Endothelial cell of umbilical vein (primary cell): Measurements from ENCODE around the gene H1-8. TPM values are rescaled to one million over a fixed set of nuclear protein-coding genes. Genes with fewer than 3 reads are reported as not detected.
A peak's percentile ranks its signal among the peaks of the same experiment; 100 is the strongest.

Experiments used
- BruUV-seq: library from RNA; stranded (reverse); fragments of 400-500 nt; replicated peaks from 2 replicates; lab custom pipeline; 2021; lab: Mats Ljungman, UMichigan
- CTCF ChIA-PET: fragments of 300-600, 350-600 bp; sonication (Branson Sonifier 250); formaldehyde crosslinking; loops from one replicate; lab custom pipeline; 2021; ENCODE audit warnings: antibody characterized with exemption, inconsistent platforms; lab: Charles Lee
- POLR2A ChIA-PET: fragments of 300-600, 350-600 bp; sonication (Branson Sonifier 250); formaldehyde crosslinking; loops from one replicate; lab custom pipeline; 2021; ENCODE audit warnings: antibody characterized with exemption, inconsistent platforms; lab: Charles Lee
- DNase-seq: peaks from one replicate; pipeline ENCODE4 v3.0.0-alpha.2; 2011; ENCODE audit warnings: low read depth, low spot score
- FAIRE-seq: peaks from 2 replicates; lab custom pipeline; 2011; peaks lifted over from hg19 to GRCh38; lab: Jason Lieb, UNC
- H2AFZ ChIP-seq: 2 replicates; pipeline ENCODE4 v1.6.0; 2012; ENCODE audit warnings: low read depth, low read length, control low read depth, inconsistent platforms
- H3K27ac ChIP-seq: 2 replicates; pipeline ENCODE4 v1.5.1; 2011; ENCODE audit warnings: low read depth, mild to moderate bottlenecking, control low read depth, low read length, moderate library complexity; ENCODE audit not compliant: insufficient read depth
- H3K27me3 ChIP-seq, 2 experiments: 2 replicates each; pipeline versions ENCODE4 v1.6.0 to v1.6.1; 2011; ENCODE audit warnings: low read length in 2 of 2, mixed read lengths in 1 of 2; ENCODE audit not compliant: control insufficient read depth in 2 of 2, insufficient read depth in 2 of 2
- H3K36me3 ChIP-seq, 2 experiments: 2 replicates in 1 of 2; 3 replicates in 1 of 2; pipeline ENCODE4 v1.5.1; 2011; ENCODE audit warnings: low read length in 2 of 2, mild to moderate bottlenecking in 1 of 2, moderate library complexity in 1 of 2; ENCODE audit not compliant: control insufficient read depth in 2 of 2, insufficient read depth in 2 of 2; ENCODE audit errors: extremely low read depth in 1 of 2
- H3K4me1 ChIP-seq: 3 replicates; pipeline ENCODE4 v1.5.1; 2011; ENCODE audit warnings: mild to moderate bottlenecking, low read length; ENCODE audit not compliant: control insufficient read depth, insufficient read depth; ENCODE audit errors: extremely low read depth
- H3K4me2 ChIP-seq: 2 replicates; pipeline ENCODE4 v1.6.1; 2011; ENCODE audit warnings: low read length, control low read depth, mixed read lengths; ENCODE audit not compliant: insufficient read depth
- H3K4me3 ChIP-seq, 3 experiments: fragments of 200-600 bp in 1 of 3; sonication (generic), shearing (Covaris generic) in 1 of 3; replicated peaks in 1 of 3; 2 replicates each; pipeline ENCODE4 v1.5.1; 2011 to 2016; ENCODE audit warnings: control low read depth in 3 of 3, low read length in 3 of 3, mild to moderate bottlenecking in 2 of 3, inconsistent platforms in 1 of 3, low read depth in 1 of 3, moderate library complexity in 1 of 3; ENCODE audit not compliant: insufficient read depth in 1 of 3
- H3K79me2 ChIP-seq: 2 replicates; pipeline ENCODE4 v1.6.0; 2012; ENCODE audit warnings: low read length, inconsistent platforms; ENCODE audit not compliant: control insufficient read depth, insufficient read depth
- H3K9ac ChIP-seq: replicated peaks from 2 replicates; pipeline ENCODE3; 2011; ENCODE audit warnings: low read length, control low read depth; ENCODE audit not compliant: insufficient read depth; ENCODE audit errors: extremely low read depth
- H3K9me1 ChIP-seq: replicated peaks from 3 replicates; pipeline ENCODE4 v1.6.0; 2011; ENCODE audit warnings: mild to moderate bottlenecking, low read length; ENCODE audit not compliant: control insufficient read depth, insufficient read depth; ENCODE audit errors: extremely low read depth
- H3K9me3 ChIP-seq: replicated peaks from 2 replicates; pipeline ENCODE4 v1.5.1; 2012; ENCODE audit warnings: low read length, inconsistent platforms; ENCODE audit not compliant: control insufficient read depth, insufficient read depth
- H4K20me1 ChIP-seq: replicated peaks from 2 replicates; pipeline ENCODE3; 2011; ENCODE audit warnings: mild to moderate bottlenecking, low read length; ENCODE audit not compliant: control insufficient read depth, insufficient read depth; ENCODE audit errors: extremely low read depth
- JUN ChIP-seq: IDR thresholded peaks from 2 replicates; pipeline ENCODE4 v1.6.1; 2011; ENCODE audit warnings: borderline replicate concordance, low read depth; ENCODE audit not compliant: insufficient read length, insufficient read depth
- MYC ChIP-seq: IDR thresholded peaks from one replicate; pipeline ENCODE4 v1.6.1; 2011; ENCODE audit warnings: mild to moderate bottlenecking, low read depth, low read length
- POLR2A ChIP-seq: IDR thresholded peaks from 2 replicates; pipeline ENCODE4 v1.6.1; 2012; ENCODE audit warnings: low read depth, mild to moderate bottlenecking, control low read depth, low read length
- POLR2AphosphoS5 ChIP-seq: IDR thresholded peaks from 2 replicates; pipeline ENCODE4 v1.6.1; 2012; ENCODE audit warnings: low read depth, mild to moderate bottlenecking, control low read depth, low read length, moderate library complexity; ENCODE audit not compliant: insufficient read depth
- dilution Hi-C: fragments of 300-500 bp; cut with MboI; formaldehyde crosslinking; loops from one replicate; pipeline ENCODE4 v1.15.0; 2019; ENCODE audit warnings: low sequenced_read_pairs; ENCODE audit not compliant: extremely low pct_ligation_motif_present
- intact Hi-C: fragments of 100-400 bp; cut with micrococcal nuclease; formaldehyde crosslinking; loops from one replicate; pipeline ENCODE4 v1.10.0; 2022
- polyA plus RNA-seq, 4 experiments: library from polyadenylated mRNA; depleted of rRNA in 3 of 4; stranded (reverse) in 3 of 4; unstranded in 1 of 4; fragments of >200 nt; gene quantifications; 2 replicates each; pipeline versions ENCODE4 v1.2.1 to v1.2.3, GENCODE V29; 2011 to 2012; ENCODE audit warnings: missing spikeins in 1 of 4
- total RNA-seq: library from RNA; stranded (reverse); gene quantifications from 2 replicates; pipeline ENCODE4 v1.2.3, GENCODE V29; 2021

H1-8 gene
- total and polyA plus RNA-seq, 2 donors (not counting 3 experiments of a cell fraction or from before 2014, with no cell fraction given): not detected

GRCh38 chr3:129576514-129577352, 33.8 kb downstream of the H1-8 start:
- no peak overlapping the region for H3K4me2 ChIP-seq
- H4K20me1 ChIP-seq: no peaks in the 10 kb centered on the region
- dilution Hi-C loops (no loop called here), intact Hi-C loops (no loop called here)
- FAIRE-seq (peak; percentile 74), DNase-seq (peak; percentile 37)
- peaks cover 12% of the 10 kb centered on the region for H3K4me1 ChIP-seq
- H2AFZ ChIP-seq: no peak overlapping the region
- H3K36me3 ChIP-seq: peaks cover 30 to 85% of the 10 kb centered on the region in 2 experiments
- ChIA-PET POLR2A (no interaction called here), CTCF (interaction anchor here (0.8 to 2.8 kb wide), 6 partner anchors 10 to 193 kb away, joined by 3 to 10 read pairs (median 4); no protein-coding TSS in a partner anchor)
- no peaks in the 10 kb centered on the region for H3K9me3 ChIP-seq
- H3K27me3 ChIP-seq: no peaks in the 10 kb centered on the region
- H3K79me2 ChIP-seq: peaks cover 15% of the 10 kb centered on the region
- no peaks in the 10 kb centered on the region for H3K9me1 ChIP-seq
- H3K9ac ChIP-seq: no peak overlapping the region
- no TSS peak for BruUV-seq
- H3K27ac ChIP-seq: peak overlapping the region; percentile 52
- no peak for TF ChIP-seq JUN
- H3K4me3 ChIP-seq: no peak overlapping the region

GRCh38 chr3:129577366-129577765, 34.4 kb downstream of the H1-8 start:
- H3K9me1 ChIP-seq: no peaks in the 10 kb centered on the region
- no peak overlapping the region for H2AFZ ChIP-seq
- dilution Hi-C loops: no loop called here
- CTCF ChIA-PET: interaction anchor here (0.8 to 2.8 kb wide), 5 partner anchors 11 to 87 kb away, joined by 3 to 10 read pairs (median 4); no protein-coding TSS in a partner anchor
- no peaks in the 10 kb centered on the region for H3K9me3 ChIP-seq
- no peak overlapping the region for H3K4me2 ChIP-seq
- H3K4me3 ChIP-seq: no peak overlapping the region
- H4K20me1 ChIP-seq: no peaks in the 10 kb centered on the region
- POLR2A ChIA-PET: no interaction called here
- peaks cover 27 to 85% of the 10 kb centered on the region in 2 experiments for H3K36me3 ChIP-seq
- no peaks in the 10 kb centered on the region for H3K27me3 ChIP-seq
- no peak overlapping the region for H3K9ac ChIP-seq
- peaks cover 12% of the 10 kb centered on the region for H3K4me1 ChIP-seq
- intact Hi-C loops: no loop called here
- no peak overlapping the region for H3K27ac ChIP-seq
- peaks cover 17% of the 10 kb centered on the region for H3K79me2 ChIP-seq
- DNase-seq (no peak), FAIRE-seq (no peak)
- TF ChIP-seq JUN (no peak), MYC (no peak), POLR2A (no peak), POLR2AphosphoS5 (no peak)
- BruUV-seq: no TSS peak
